Neural progenitor cell (in vitro differentiated cells): ENCODE results near the gene CDC5L.

Experiments used
- CTCF ChIP-seq: fragments of 200-600 bp; sonication (generic); IDR thresholded peaks from 2 replicates; pipeline ENCODE4 v1.5.1; 2017; ENCODE audit warnings: antibody characterized with exemption, mild to moderate bottlenecking
- EZH2 ChIP-seq: fragments of 200-600 bp; sonication (generic); IDR thresholded peaks from 2 replicates; pipeline ENCODE4 v1.6.1; 2017; ENCODE audit warnings: antibody characterized with exemption, mild to moderate bottlenecking, moderate library complexity
- EZH2phosphoT487 ChIP-seq: fragments of 200-600 bp; sonication (generic); IDR thresholded peaks from 2 replicates; pipeline ENCODE4 v1.6.1; 2017; ENCODE audit warnings: antibody characterized with exemption

DNA sequence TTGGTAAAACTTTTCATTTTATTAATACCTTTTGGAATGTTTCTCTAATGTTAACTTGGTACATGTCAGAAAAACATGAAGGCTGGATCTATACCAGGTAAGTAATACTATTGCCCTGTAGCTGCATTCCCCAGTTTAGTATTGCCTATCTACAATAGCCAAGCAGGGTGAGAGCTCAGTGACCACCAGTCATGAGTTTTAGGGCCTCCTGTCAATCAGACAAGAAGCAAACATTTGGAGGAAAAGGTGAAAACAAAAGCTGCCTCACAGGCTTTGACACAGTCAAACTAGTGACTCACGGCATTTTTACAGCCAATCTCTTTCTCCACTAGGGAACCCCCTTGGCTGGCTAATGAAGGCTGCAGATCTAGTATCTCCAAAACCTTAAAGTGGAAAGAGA lies 9.5 kb upstream of the CDC5L start:
- TF ChIP-seq CTCF (no peak), EZH2phosphoT487 (no peak), EZH2 (no peak)
